DMS 273 (cell line): ENCODE measurements around the gene FAM117A.

ENCODE experiments used
- DNase-seq: peaks from one replicate; lab custom pipeline; 2025; ENCODE audit not compliant: unreplicated experiment; lab: John Stamatoyannopoulos, UW

The FAM117A gene, protein sequence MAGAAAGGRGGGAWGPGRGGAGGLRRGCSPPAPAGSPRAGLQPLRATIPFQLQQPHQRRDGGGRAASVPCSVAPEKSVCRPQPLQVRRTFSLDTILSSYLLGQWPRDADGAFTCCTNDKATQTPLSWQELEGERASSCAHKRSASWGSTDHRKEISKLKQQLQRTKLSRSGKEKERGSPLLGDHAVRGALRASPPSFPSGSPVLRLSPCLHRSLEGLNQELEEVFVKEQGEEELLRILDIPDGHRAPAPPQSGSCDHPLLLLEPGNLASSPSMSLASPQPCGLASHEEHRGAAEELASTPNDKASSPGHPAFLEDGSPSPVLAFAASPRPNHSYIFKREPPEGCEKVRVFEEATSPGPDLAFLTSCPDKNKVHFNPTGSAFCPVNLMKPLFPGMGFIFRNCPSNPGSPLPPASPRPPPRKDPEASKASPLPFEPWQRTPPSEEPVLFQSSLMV

DNA sequence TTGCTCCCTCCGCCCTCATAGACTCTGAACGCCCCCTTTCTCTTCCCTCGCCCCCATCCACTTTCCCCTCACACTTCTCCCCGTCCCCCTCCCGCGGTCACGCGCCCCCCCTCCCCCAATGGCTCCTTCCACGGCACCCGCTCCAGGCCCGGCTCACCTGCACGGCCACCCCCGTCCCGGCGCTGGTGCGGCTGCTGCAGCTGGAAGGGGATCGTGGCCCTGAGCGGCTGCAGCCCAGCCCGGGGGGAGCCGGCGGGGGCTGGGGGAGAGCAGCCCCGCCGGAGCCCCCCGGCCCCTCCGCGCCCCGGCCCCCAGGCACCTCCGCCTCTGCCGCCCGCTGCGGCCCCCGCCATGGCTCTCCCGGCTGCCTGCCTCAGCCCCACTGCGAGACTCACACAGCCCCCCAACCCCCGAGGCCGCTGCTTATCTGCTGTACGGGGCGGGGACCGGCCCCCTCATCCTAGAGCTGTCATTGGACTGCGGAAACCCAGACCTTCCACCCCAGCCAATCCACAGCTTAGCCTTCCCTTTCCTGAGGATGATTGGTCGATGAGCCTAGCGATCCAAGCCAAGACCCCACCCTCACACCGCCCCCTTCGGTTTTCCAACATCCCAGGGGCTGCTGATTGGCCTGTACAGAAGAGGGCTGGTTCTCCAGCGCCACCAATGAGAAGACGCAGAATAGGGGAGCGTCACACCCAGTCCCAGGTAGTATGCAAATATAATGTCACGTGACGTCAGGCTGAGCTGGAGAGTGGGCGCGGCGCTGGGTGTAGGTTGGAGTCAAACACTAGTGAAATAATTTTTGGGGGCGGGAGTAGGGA lies at the start of gene FAM117A:
TSS of gene FAM117A (minus strand) at position 397 of the 824 bp plus-strand sequence. CDS start at position 353, 44 bp downstream.
- DNase-seq, result peak; percentile 99

- DNase-seq, result no peak
Observed at GRCh38 chr17:49809056-49809455, 45.1 kb upstream of the FAM117A start.

GRCh38 chr17:49798738-49799137 lies 34.8 kb upstream of the FAM117A start:
- no peak for DNase-seq

GRCh38 chr17:49798182-49798581 lies 34.3 kb upstream of the FAM117A start:
- no peak for DNase-seq

DNA sequence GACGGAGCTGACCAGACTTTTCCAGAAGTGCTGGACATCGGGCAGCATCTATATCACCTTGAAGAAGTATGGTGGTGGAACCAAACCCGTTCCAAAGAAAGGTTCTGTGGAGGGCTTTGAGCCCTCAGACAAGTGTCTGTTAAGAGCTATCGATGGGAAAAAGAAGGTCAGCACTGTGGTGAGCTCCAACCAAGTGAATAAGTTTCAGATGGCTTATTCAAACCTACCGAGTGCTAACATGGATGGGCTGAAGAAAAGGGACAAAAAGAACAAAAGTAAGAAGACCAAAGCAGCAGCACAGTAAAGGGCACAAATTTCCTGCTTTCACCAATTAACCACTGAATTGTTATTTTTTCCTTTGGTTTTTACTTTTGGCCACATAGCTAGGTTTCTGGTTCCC lies 31.4 kb upstream of the FAM117A start:
- DNase-seq, result no peak

DNA sequence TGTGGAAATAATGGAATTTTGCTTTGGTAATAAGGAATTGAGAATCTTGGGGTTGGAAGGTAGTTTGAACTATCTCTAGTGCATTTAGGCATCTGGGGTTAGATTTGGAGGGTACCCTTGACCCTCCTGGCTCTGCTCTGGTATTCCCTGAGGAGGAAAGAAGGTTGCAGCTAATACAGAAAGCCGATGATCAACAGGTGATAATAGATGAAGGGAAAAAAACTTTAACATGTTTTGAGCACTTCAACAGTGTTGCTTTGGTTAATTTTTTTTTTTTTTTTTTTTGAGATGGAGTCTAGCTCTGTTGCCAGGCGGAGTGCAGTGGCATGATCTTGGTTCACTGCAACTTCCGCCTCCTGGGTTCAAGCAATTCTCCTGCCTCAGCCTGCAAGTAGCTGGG lies 29.4 kb upstream of the FAM117A start:
- DNase-seq, result no peak

DNA sequence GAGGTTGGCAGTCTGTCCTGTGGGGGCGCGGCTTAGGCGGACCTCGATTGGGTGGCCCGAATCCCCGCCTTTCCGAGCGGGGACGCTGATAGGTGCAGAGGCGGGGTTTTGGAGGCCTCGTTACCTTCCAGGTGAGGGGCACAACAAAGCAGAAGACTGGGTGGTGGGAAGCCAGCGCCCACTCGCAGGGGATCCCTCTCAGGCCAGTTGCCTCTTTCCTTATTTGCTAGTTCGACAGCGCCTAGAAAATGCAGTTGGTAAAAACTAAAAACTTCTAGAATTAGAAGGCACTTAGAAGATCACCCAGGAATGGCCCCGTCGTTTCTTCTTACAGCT lies 25.3 kb upstream of the FAM117A start:
- DNase-seq, result no peak

DNA sequence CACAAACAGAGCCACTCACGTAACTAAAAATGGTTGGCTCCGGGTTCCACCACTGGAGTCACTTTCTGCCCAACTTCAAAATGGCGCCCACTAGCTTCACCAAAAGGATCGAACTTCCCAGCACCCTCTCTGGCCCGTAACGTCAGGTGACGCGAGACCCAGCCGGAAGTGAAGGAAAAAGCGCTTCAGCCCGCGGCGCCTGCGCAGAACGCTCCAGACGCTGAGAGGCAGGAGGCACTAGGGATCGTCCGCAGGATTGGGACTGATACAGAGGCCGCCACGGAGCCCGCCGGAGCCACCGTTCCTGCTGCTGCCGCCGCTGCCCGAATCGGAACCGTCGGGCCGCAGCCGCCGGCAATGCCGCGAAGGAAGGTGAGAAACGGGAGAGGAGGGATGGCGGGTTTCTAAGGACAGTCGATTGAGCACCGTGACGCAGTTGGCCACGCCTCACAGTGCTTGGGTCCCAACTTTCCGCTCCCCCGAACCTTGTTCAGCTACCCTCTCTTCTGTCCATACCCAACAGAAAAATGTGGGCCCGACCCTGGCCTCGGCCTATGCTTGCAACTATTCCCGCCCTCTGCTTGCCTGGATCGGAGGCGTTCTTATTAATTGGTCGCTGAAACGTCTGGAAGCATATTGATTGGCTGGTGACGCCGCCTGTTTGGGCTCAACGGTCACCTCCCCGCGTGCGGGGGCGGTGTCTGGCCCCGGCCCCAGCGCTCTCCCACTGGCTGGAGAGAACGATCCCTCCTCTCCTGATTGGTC lies 24.7 kb upstream of the FAM117A start, which contains the start of gene KAT7:
TSS of gene KAT7 (plus strand) at position 204 of the 765 bp plus-strand sequence. CDS start at position 358, 154 bp downstream.
- DNase-seq, result peak; percentile 99

DNA sequence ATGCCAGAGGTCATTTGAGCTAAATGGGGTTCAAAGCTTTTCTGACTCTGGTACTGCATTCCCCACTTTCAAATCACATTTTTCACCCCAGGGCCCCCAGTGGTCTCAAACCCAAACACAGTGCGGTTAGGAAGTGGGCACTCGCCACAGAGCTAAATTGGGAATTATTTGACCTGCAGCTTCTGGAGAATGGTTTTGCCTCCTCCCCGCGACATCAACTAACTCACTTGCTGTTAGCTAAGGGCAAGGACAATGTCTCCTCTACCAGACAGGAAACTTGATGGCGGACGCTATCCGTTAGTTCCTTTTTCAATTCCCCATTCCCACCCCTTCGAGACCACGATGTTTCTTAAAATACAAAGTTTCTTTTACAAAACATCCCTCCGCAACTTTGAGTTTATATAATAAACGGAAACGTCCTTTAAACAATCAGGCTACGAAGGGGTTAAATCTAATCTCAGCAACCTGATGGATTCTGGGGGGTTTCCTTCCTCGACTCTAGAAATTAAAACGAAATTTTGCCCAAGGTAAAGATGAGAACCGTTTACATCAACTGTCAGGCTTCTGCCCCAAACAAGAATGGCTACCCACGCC lies 24.1 kb upstream of the FAM117A start:
- DNase-seq, result peak; percentile 58

DNA sequence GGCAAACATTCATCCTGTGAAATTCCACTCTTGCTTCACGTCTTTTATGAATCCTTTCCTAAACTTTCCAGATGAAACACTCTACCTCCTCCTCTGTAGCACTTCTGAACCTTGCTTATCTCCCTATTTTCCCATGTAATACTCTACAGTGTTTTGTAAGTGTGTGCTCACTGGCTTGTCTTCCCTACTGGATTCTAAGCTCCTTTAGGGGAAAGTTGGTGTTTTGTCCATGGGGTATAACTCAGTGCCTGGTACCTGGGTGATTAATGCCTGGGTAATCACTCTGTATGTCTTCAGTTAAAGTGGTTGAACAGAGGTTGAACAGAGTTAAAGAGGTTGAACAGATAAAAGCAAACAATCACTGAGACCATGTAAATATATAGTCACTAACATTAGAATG lies 20.7 kb upstream of the FAM117A start:
- no peak for DNase-seq

- no peak for DNase-seq
Observed at GRCh38 chr17:49783791-49784190, 19.9 kb upstream of the FAM117A start.

DNA sequence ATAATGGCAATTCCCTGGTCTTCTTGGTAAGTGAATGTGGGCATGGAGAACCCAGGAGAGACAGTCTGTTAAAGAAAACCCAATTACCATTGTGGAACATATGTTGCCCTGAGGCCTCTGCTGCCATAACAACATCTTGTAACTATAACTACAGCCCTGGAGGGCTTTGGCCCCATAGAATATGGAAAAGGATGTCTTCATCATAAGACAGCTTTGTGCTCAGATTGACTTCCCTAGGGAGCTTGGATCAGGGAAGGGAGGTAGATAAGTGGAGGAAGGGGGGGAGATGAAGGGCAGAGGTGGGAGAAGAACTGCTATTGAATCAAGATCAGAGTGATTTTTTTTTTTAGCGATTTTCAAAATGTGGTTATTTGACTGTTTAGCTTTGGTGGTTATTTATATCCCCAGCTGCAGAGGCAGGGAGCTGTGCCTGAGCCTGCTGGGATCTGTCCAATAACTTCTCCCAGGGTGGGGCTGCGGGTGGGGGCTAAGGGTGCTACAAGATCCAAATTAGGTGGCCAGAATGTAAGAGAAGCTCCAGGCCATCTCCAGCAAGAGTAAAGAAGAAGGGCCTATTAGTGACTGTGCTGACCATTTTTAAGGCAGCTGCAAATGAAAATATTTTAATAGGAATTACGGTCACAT lies 19.3 kb upstream of the FAM117A start:
- peak; percentile 85 for DNase-seq

DNA sequence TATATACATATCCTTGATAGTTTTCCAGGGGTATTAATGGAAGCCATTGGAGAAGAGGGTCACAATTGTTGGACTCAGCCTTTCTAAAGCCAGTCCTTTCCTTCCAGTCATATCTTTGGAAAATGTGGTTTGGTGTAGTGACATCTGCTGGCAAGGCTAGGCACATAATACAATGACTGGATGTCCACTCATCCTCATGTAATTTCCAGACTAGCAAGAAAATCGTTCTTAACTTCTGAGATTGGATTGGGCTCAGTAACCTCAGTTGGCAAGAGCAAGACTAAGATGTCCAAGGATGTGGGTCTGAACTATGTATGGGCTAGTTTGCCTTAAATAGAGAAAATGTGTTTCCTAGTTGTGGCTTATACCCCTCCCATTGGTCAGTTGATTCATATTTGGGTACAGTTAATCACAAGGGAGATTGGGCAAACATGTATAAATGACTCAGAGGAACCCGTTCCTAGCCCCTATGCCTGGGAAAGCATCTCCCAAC lies 15.9 kb upstream of the FAM117A start:
- peak; percentile 58 for DNase-seq

DNA sequence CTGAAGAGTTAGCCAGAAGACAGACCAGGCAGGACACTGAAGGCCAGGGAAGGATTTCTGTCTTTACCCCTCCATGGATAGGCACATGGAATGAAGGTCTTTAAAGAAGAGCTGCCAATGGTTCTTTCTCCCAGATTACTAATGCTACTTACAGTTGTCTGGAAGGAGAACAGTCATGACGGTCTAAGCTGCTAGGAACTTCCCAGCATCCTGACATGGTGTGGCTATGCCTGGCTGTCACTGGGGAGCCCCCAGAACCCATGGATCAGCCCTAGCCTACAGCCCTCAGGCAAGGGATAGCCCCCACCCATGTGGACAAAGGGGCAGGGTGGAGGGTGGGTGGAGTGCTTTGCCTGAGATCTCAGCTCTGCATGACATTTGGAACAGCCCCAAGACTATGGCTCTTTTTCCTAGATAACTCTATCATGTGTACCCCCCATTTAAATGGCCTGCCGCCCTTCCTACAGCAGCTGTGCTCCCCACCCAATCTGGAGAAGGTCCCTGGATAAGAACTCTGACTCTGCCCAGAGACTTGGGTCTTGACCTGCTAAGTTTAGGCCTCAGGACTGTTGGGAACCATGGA lies 15.3 kb upstream of the FAM117A start:
- DNase-seq, result no peak

DNA sequence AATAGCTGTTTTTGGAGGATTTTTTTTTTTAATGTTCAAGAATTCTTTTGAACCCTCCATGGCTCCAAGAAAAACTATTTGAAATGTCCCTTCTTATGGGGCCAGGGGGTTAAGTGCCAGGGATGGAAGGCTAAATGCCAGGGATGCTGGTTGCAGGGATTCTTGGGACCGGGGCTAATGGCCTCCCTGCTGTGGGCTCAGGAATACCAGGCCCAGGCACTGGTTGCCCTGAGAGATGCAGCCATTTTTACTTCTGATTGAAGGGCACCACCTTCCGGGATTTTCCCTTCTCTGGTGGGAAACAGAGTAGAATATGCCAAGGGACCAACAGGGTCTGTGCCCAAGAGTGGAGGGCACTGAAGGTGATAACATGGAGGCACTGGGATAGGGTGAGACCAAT lies 13.6 kb upstream of the FAM117A start:
- DNase-seq, result no peak

DNA sequence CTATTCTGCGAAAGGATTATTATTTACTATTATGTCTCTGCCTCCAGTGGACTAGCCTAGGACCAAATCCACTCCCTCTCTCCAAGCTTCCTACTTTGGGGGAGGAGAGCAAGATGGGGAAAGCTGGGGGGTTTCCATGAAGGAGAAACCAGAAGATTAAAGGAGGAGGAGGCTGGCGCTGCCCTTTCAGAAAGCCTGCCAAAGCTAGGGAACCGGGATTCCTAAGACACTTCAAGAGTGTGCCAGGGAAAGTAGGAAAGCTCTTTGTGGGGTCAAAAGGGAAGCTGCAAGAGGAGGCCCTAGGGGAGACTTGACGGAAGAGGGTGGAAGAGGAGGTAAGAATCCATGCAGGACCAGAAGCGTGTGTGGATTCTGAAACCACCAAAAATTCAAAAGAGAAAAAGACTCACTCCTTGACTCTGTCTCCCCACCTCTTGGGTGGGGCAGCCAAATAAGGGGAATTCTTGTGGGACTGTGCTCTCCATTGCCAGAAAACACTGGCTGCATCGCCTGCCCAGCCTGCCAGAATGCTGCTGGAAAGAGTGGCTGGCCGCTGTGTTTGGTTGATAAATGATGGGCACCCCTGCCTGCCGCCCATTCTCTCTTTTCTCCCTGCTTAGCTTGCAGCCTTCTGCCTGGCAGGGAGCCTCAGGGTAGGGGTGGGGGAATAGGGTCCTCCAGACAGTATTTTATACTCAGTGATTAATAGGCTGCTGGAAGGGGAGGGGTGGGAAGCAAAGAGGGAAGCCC lies 12.8 kb upstream of the FAM117A start:
- DNase-seq, result no peak

DNA sequence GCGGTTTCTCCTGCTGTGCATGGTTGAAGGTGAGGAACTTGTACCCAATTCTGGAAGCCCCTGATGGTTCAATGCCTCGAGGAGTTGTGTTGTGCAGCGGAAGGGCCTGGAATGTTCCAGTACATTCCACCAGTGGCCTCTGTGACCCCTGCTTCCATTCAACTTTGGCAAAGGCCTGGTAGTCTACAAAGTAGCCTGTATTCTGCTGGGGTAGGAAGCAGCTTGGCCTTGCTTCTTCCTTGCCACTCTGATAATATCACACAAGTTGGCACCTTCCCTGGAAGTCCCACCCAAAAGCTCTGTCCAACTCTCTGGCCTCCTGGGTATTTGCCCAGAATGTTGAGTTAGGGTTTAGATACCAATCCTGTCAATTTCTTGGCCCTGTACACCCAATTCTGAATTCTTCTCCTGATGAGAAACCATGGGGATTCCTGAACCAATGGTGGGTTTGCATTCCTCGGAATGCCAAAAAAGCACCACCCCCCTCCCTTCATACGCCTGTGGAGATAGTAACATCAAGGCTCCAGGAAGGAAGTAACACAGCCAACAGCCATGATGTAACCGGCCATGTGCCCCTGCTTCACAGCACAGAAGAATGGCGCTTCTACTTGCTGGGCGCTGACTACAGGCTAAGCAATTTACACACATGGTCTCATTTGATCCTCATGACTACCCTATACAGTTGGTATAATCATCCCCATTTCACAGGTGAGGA lies 11.8 kb upstream of the FAM117A start:
- no peak for DNase-seq

DNA sequence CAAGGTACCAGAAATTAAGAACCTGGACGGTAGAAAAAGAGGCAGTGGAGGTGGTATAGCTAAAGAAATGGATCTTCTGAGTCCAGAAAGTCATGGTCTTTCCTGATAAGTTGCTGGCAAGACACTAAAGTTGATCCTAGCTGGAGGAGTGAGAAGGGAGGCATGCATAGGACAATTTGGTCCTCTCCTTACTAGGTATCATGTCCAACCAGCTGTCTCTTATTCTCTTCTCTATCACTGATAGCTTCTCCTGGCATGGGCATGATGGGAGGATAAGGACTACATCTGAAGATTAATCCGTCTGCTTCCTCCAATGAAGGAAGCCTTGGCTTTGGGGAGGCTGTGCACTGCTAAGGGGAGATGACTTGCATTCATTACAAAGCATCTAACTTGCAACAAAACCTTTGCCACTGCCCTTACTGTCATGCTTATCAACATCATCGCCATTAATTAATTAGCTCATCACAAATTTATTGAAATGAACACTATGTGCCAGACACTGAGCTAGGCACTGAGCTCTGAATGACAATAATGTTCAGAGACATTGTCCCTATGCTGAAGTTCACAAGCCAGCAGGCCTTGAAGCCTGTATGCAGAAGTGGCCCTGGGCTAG lies 3.1 kb upstream of the FAM117A start:
- DNase-seq, result no peak
